HepG2 (cell line): ENCODE data around the gene C7orf57. TPM values are rescaled to one million over a fixed set of nuclear protein-coding genes. Genes with fewer than 3 reads are reported as not detected.

ENCODE experiments used
- CREM ChIP-seq, 2 experiments: sonication (generic) in 1 of 2; formaldehyde crosslinking in 1 of 2; IDR thresholded peaks; 2 replicates each; pipeline versions ENCODE4 v1.4.0 to v1.6.1; 2016 to 2020; ENCODE audit warnings: antibody characterized with exemption in 1 of 2, mild to moderate bottlenecking in 1 of 2, missing genetic modification reagents in 1 of 2
- CSRNP2 ChIP-seq: sonication (generic); formaldehyde crosslinking; conservative IDR thresholded peaks from 2 replicates; pipeline ENCODE4 v1.8.0; 2022; ENCODE audit warnings: low read depth, missing genetic modification reagents
- FOXJ3 ChIP-seq: sonication (generic); formaldehyde crosslinking; IDR thresholded peaks from 2 replicates; pipeline ENCODE4 v1.4.0; 2020; ENCODE audit warnings: missing genetic modification reagents, mild to moderate bottlenecking, borderline replicate concordance
- GMEB1 ChIP-seq: sonication (generic); formaldehyde crosslinking; IDR thresholded peaks from 2 replicates; pipeline ENCODE4 v1.5.1; 2020; ENCODE audit warnings: missing genetic modification reagents, mild to moderate bottlenecking, borderline replicate concordance
- HNRNPL ChIP-seq: fragments of 200-400 bp; formaldehyde crosslinking; IDR thresholded peaks from 2 replicates; pipeline ENCODE4 v1.6.1; 2017; ENCODE audit warnings: mild to moderate bottlenecking, low read depth, low read length
- JUN ChIP-seq: sonication (generic); formaldehyde crosslinking; IDR thresholded peaks from 2 replicates; pipeline ENCODE4 v1.4.0; 2020; ENCODE audit warnings: mild to moderate bottlenecking, missing genetic modification reagents
- MIXL1 ChIP-seq: IDR thresholded peaks from 2 replicates; pipeline ENCODE4 v1.6.1; 2016
- RELA ChIP-seq: sonication (generic); formaldehyde crosslinking; IDR thresholded peaks from 2 replicates; pipeline ENCODE4 v1.4.0; 2020; ENCODE audit warnings: missing genetic modification reagents
- RNF2 ChIP-seq: fragments of 450-650 bp; conservative IDR thresholded peaks from 2 replicates; pipeline ENCODE4 v1.6.1; 2016; ENCODE audit warnings: low read depth
- TMF1 ChIP-seq: sonication (generic); formaldehyde crosslinking; IDR thresholded peaks from 2 replicates; pipeline ENCODE4 v1.8.1; 2022; ENCODE audit warnings: low read depth, missing genetic modification reagents
- TRIM24 ChIP-seq: sonication (generic); formaldehyde crosslinking; IDR thresholded peaks from 2 replicates; pipeline ENCODE4 v1.8.0; 2022; ENCODE audit warnings: mild to moderate bottlenecking, missing genetic modification reagents
- UBTF ChIP-seq: sonication (generic); formaldehyde crosslinking; IDR thresholded peaks from 2 replicates; pipeline ENCODE4 v1.4.0; 2020; ENCODE audit warnings: mild to moderate bottlenecking, missing genetic modification reagents
- ZNF225 ChIP-seq: sonication (generic); formaldehyde crosslinking; IDR thresholded peaks from 2 replicates; pipeline ENCODE4 v1.4.0; 2020; ENCODE audit warnings: mild to moderate bottlenecking, missing genetic modification reagents
- ZNF275 ChIP-seq: sonication (generic); formaldehyde crosslinking; IDR thresholded peaks from 2 replicates; pipeline ENCODE4 v1.8.0; 2022; ENCODE audit warnings: missing genetic modification reagents, mild to moderate bottlenecking, inconsistent platforms, borderline replicate concordance
- ZNF414 ChIP-seq: sonication (generic); formaldehyde crosslinking; IDR thresholded peaks from 2 replicates; pipeline ENCODE4 v1.5.0; 2020; ENCODE audit warnings: missing genetic modification reagents
- ZNF777 ChIP-seq: sonication (generic); formaldehyde crosslinking; IDR thresholded peaks from 2 replicates; pipeline ENCODE4 v1.4.0; 2020; ENCODE audit warnings: missing genetic modification reagents
- polyA plus RNA-seq, 8 experiments: library from polyadenylated mRNA; depleted of rRNA in 3 of 8; stranded (reverse) in 7 of 8; unstranded in 1 of 8; fragments of >200 nt; fragmentation: Illumina TruSeq in 4 of 8; extraction: Trizol in 4 of 8; gene quantifications; 2 replicates each; pipeline versions ENCODE4 v1.2.1 to v1.2.3, GENCODE V29; 2011 to 2016; ENCODE audit warnings: low read depth in 4 of 8, missing spikeins in 1 of 8, mixed read lengths in 1 of 8; ENCODE audit not compliant: insufficient read depth in 1 of 8
- total RNA-seq, 5 experiments: library from RNA; depleted of rRNA; stranded (reverse); fragments of >200 nt; fragmentation: Illumina TruSeq; extraction: Trizol; gene quantifications; 2 replicates each; pipeline ENCODE4 v1.2.3, GENCODE V29; 2016; ENCODE audit warnings: low read depth in 1 of 5

The C7orf57 gene
- total and polyA plus RNA-seq, 2 of the 13 experiments (the other 11 are each of a cell fraction or from before 2014, with no cell fraction given): not detected

- TF ChIP-seq ZNF275 (CRISPR knock-in tag) (0 out of 2 replicates have a peak, but pooled peaks have one; percentile 26), CSRNP2 (CRISPR knock-in tag) (no peak), MIXL1 (no peak), TRIM24 (CRISPR knock-in tag) (no peak), UBTF (peak; percentile 85; the same call in 1 of the 2 replicates), CREM (IDR thresholded peaks at IDR 0.05) (no peak), CREM (CRISPR knock-in tag; IDR thresholded peaks at IDR 0.05) (no peak), ZNF777 (peak; percentile 74; the same call in 1 of the 2 replicates), FOXJ3 (CRISPR knock-in tag) (no peak; the same call in 1 of the 2 replicates), RNF2 (0 out of 2 replicates have a peak, but pooled peaks have one; percentile 16), JUN (CRISPR knock-in tag) (no peak), TMF1 (no peak), ZNF414 (CRISPR knock-in tag) (no peak), GMEB1 (no peak), HNRNPL (no peak), ZNF225 (CRISPR knock-in tag) (0 out of 2 replicates have a peak, but pooled peaks have one; percentile 50), RELA (CRISPR knock-in tag) (no peak)
Measured at GRCh38 chr7:48089046-48090003, 54.0 kb downstream of the C7orf57 start, which contains the start of gene UPP1 (continued).
